H9 (cell line): ENCODE data around the gene FADS1. TPM values are rescaled to one million over a fixed set of nuclear protein-coding genes. Genes with fewer than 3 reads are reported as not detected.

ENCODE experiments used
- DNase-seq: peaks from one replicate; pipeline ENCODE4 v3.0.0-alpha.2; 2017
- H2AFZ ChIP-seq: one replicate; pipeline ENCODE4 v1.6.1; 2013; ENCODE audit warnings: mild to moderate bottlenecking, low read length, control low read depth, moderate library complexity
- H2AK5ac ChIP-seq: 2 replicates; pipeline ENCODE4 v1.6.1; 2013; ENCODE audit warnings: low read length, control low read depth, mixed read lengths; ENCODE audit not compliant: insufficient read length
- H2BK120ac ChIP-seq: one replicate; pipeline ENCODE4 v1.6.1; 2013; ENCODE audit warnings: low read depth, mild to moderate bottlenecking, low read length, control low read depth, inconsistent platforms; ENCODE audit not compliant: poor library complexity, severe bottlenecking
- H2BK12ac ChIP-seq: 2 replicates; pipeline ENCODE4 v1.6.1; 2013; ENCODE audit warnings: low read length, control low read depth, mixed read lengths, low read depth; ENCODE audit not compliant: insufficient read length
- H2BK15ac ChIP-seq: 2 replicates; pipeline ENCODE4 v1.6.1; 2013; ENCODE audit warnings: low read depth, low read length, control low read depth
- H2BK20ac ChIP-seq: one replicate; pipeline ENCODE4 v1.6.1; 2013; ENCODE audit warnings: low read depth, mild to moderate bottlenecking, low read length, control low read depth, inconsistent platforms; ENCODE audit not compliant: poor library complexity, severe bottlenecking
- H2BK5ac ChIP-seq: 2 replicates; pipeline ENCODE4 v1.6.1; 2013; ENCODE audit warnings: low read length, control low read depth, mixed read lengths; ENCODE audit not compliant: insufficient read length
- H3K14ac ChIP-seq: 2 replicates; pipeline ENCODE4 v1.6.1; 2013; ENCODE audit warnings: low read length, control low read depth; ENCODE audit not compliant: insufficient read depth
- H3K18ac ChIP-seq: 2 replicates; pipeline ENCODE4 v1.6.1; 2013; ENCODE audit warnings: low read depth, mild to moderate bottlenecking, mixed read lengths, low read length, control low read depth; ENCODE audit not compliant: insufficient read length
- H3K23ac ChIP-seq: 2 replicates; pipeline ENCODE4 v1.6.1; 2013; ENCODE audit warnings: low read length, control low read depth, mixed read lengths, low read depth; ENCODE audit not compliant: insufficient read length
- H3K23me2 ChIP-seq: 2 replicates; pipeline ENCODE4 v1.6.1; 2013; ENCODE audit warnings: low read depth, mild to moderate bottlenecking, mixed read lengths, low read length, control low read depth; ENCODE audit not compliant: insufficient read length, poor library complexity, severe bottlenecking
- H3K27ac ChIP-seq: 2 replicates; pipeline ENCODE4 v1.5.1; 2013; ENCODE audit warnings: low read length, control low read depth, mixed read lengths, low read depth; ENCODE audit not compliant: insufficient read length
- H3K27me3 ChIP-seq: 2 replicates; pipeline ENCODE4 v1.6.1; 2013; ENCODE audit warnings: low read length, control low read depth, inconsistent platforms; ENCODE audit not compliant: insufficient read depth
- H3K4ac ChIP-seq: 2 replicates; pipeline ENCODE4 v1.6.1; 2013; ENCODE audit warnings: low read depth, mild to moderate bottlenecking, control low read depth, inconsistent platforms, low read length, moderate library complexity
- H3K4me1 ChIP-seq: 2 replicates; pipeline ENCODE4 v1.6.1; 2013; ENCODE audit warnings: low read length, control low read depth, inconsistent platforms; ENCODE audit not compliant: insufficient read depth
- H3K4me2 ChIP-seq: 2 replicates; pipeline ENCODE4 v1.6.1; 2013; ENCODE audit warnings: low read length, control low read depth, mixed read lengths; ENCODE audit not compliant: insufficient read length, insufficient read depth
- H3K56ac ChIP-seq: 2 replicates; pipeline ENCODE4 v1.6.1; 2013; ENCODE audit warnings: low read depth, mild to moderate bottlenecking, mixed read lengths, low read length, control low read depth; ENCODE audit not compliant: insufficient read length
- H3K79me1 ChIP-seq: 2 replicates; pipeline ENCODE4 v1.6.1; 2013; ENCODE audit warnings: low read depth, mild to moderate bottlenecking, moderate library complexity, low read length, control low read depth, inconsistent platforms; ENCODE audit not compliant: insufficient read depth, poor library complexity, severe bottlenecking
- H3K79me2 ChIP-seq: 2 replicates; pipeline ENCODE4 v1.6.1; 2013; ENCODE audit warnings: low read length, control low read depth, inconsistent platforms; ENCODE audit not compliant: insufficient read depth
- H3K9ac ChIP-seq: 2 replicates; pipeline ENCODE4 v1.6.1; 2013; ENCODE audit warnings: low read length, control low read depth, mixed read lengths; ENCODE audit not compliant: insufficient read length; ENCODE audit errors: extremely low read depth
- H3K9me3 ChIP-seq: one replicate; pipeline ENCODE4 v1.6.1; 2013; ENCODE audit warnings: low read depth, low read length, inconsistent platforms; ENCODE audit not compliant: control insufficient read depth
- H3T11ph ChIP-seq: one replicate; pipeline ENCODE4 v1.6.1; 2013; ENCODE audit warnings: mild to moderate bottlenecking, low read length, control low read depth, inconsistent platforms
- H4K20me1 ChIP-seq: one replicate; pipeline ENCODE4 v1.6.1; 2013; ENCODE audit not compliant: control insufficient read depth, insufficient read length, insufficient read depth
- H4K5ac ChIP-seq: 2 replicates; pipeline ENCODE4 v1.6.1; 2013; ENCODE audit warnings: low read depth, mild to moderate bottlenecking, mixed read lengths, low read length, control low read depth; ENCODE audit not compliant: insufficient read length
- H4K8ac ChIP-seq: replicated peaks from 2 replicates; pipeline ENCODE4 v1.6.1; 2013; ENCODE audit warnings: low read length, control low read depth, mixed read lengths, low read depth; ENCODE audit not compliant: insufficient read length
- H4K91ac ChIP-seq: 2 replicates; pipeline ENCODE4 v1.6.1; 2013; ENCODE audit warnings: low read depth, mild to moderate bottlenecking, moderate library complexity, mixed read lengths, low read length, control low read depth; ENCODE audit not compliant: insufficient read length
- H3K27ac Mint-ChIP-seq, 3 experiments: 2 replicates in 2 of 3; 3 replicates in 1 of 3; pipeline ENCODE4 v1.8.0; 2020 to 2021; ENCODE audit warnings: mixed read lengths in 3 of 3, mild to moderate bottlenecking in 1 of 3, moderate library complexity in 1 of 3
- H3K27me3 Mint-ChIP-seq: 2 replicates; pipeline ENCODE4 v1.8.0; 2021; ENCODE audit warnings: low read depth, mild to moderate bottlenecking, moderate library complexity, mixed read lengths
- H3K36me3 Mint-ChIP-seq, 3 experiments: 2 replicates in 2 of 3; 3 replicates in 1 of 3; pipeline ENCODE4 v1.8.0; 2020 to 2021; ENCODE audit warnings: low read depth in 3 of 3, mixed read lengths in 3 of 3; ENCODE audit not compliant: insufficient read depth in 1 of 3
- H3K4me1 Mint-ChIP-seq, 2 experiments: 2 replicates each; pipeline ENCODE4 v1.8.0; 2020; ENCODE audit warnings: mixed read lengths in 2 of 2
- H3K4me3 Mint-ChIP-seq, 2 experiments: 2 replicates in 1 of 2; 3 replicates in 1 of 2; pipeline ENCODE4 v1.8.0; 2020 to 2021; ENCODE audit warnings: mild to moderate bottlenecking in 2 of 2, mixed read lengths in 2 of 2, moderate library complexity in 1 of 2
- H3K9me3 Mint-ChIP-seq, 2 experiments: 2 replicates in 1 of 2; 3 replicates in 1 of 2; pipeline ENCODE4 v1.8.0; 2020; ENCODE audit warnings: mild to moderate bottlenecking in 2 of 2, mixed read lengths in 2 of 2, moderate library complexity in 1 of 2
- WGBS: extraction: QIAGEN DNeasy Blood & Tissue Kit; methylation state at CpG from one replicate; pipeline ENCODE4 v1.1.7; 2013; ENCODE audit warnings: missing lambda C conversion rate, low lambda C conversion rate, mixed read lengths; ENCODE audit not compliant: insufficient read length; ENCODE audit errors: extremely low coverage; 5-methylcytosine and 5-hydroxymethylcytosine counted together
- total RNA-seq: library from RNA; stranded (reverse); gene quantifications from 2 replicates; pipeline ENCODE4 v1.2.1, GENCODE V29; 2021
- TF ChIP-seq, protein P1 (sequence below): fragments of 200-600 bp; sonication (generic); conservative IDR thresholded peaks from 3 replicates; pipeline ENCODE4 v1.8.0; 2021; ENCODE audit warnings: antibody characterized with exemption, mild to moderate bottlenecking

The FADS1 gene
- total RNA-seq, 1 experiment from 2014 or later, result 125 TPM

DNA sequence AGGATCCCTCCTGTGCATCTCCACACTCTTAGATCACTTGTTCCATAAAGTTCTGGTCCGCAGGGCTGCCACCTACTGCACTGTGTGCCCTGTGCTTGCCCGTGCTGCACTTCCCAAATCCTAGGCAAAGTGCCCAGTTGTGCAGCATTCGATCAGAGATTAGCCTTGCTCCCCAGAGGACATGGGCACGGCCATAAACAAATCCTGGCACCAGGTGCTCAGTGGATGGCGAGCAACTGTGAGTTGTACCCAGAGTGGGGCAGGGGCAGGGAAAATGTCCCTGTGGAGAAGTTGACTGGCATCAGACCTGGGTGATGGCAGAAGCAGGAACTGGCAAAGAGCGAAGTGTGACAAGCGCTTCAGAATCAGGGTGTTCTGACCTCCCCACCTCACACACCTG, 16.0 kb upstream of the FADS1 start:
- Mint-ChIP-seq H3K4me1 (peaks cover 58 to 63% of the 10 kb centered on the region in 2 experiments), H3K36me3 (peaks cover 23 to 43% (median 41%) of the 10 kb centered on the region in 3 experiments; a peak in 6 of 7 replicates), H3K9me3 (no peaks in the 10 kb centered on the region), H3K27me3 (no peaks in the 10 kb centered on the region), H3K27ac (peak overlapping the region; percentile 90 to 98 (median 92); a peak in 6 of 7 replicates), H3K4me3 (peak overlapping the region in 1 of 2 experiments; percentile 70; a peak in 1 of 5 replicates)
- Histone ChIP-seq H3K79me2 (peaks cover 38% of the 10 kb centered on the region; the same call in 1 of the 2 replicates), H3K27me3 (no peaks in the 10 kb centered on the region), H4K20me1 (no peaks in the 10 kb centered on the region), H3T11ph (no peak overlapping the region), H3K4me2 (peak overlapping the region; percentile 96), H2BK5ac (no peak overlapping the region), H3K23ac (no peak overlapping the region), H2BK15ac (no peak overlapping the region), H3K4me1 (peaks cover 11% of the 10 kb centered on the region; the same call in 1 of the 2 replicates), H2BK12ac (no peak overlapping the region), H3K56ac (no peak overlapping the region), H2BK120ac (no peak overlapping the region), H4K8ac (no peak overlapping the region), H3K9ac (no peak overlapping the region), H3K27ac (peak overlapping the region; percentile 27), H3K79me1 (peaks cover 2% of the 10 kb centered on the region), H3K18ac (no peak overlapping the region), H4K91ac (no peak overlapping the region), H3K9me3 (no peaks in the 10 kb centered on the region), H3K4ac (no peak overlapping the region), H4K5ac (no peak overlapping the region), H2BK20ac (no peak overlapping the region), H2AFZ (no peak overlapping the region), H3K23me2 (peaks cover 9% of the 10 kb centered on the region), H3K14ac (no peak overlapping the region), H2AK5ac (no peak overlapping the region)
- TF ChIP-seq, protein P1, sequence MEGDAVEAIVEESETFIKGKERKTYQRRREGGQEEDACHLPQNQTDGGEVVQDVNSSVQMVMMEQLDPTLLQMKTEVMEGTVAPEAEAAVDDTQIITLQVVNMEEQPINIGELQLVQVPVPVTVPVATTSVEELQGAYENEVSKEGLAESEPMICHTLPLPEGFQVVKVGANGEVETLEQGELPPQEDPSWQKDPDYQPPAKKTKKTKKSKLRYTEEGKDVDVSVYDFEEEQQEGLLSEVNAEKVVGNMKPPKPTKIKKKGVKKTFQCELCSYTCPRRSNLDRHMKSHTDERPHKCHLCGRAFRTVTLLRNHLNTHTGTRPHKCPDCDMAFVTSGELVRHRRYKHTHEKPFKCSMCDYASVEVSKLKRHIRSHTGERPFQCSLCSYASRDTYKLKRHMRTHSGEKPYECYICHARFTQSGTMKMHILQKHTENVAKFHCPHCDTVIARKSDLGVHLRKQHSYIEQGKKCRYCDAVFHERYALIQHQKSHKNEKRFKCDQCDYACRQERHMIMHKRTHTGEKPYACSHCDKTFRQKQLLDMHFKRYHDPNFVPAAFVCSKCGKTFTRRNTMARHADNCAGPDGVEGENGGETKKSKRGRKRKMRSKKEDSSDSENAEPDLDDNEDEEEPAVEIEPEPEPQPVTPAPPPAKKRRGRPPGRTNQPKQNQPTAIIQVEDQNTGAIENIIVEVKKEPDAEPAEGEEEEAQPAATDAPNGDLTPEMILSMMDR, result no peak
- no CpG with 5 or more reads among the region's 7 CpGs for WGBS
- no peak for DNase-seq
